ENCODE results near the gene SEMA4B. TPM values are rescaled to one million over a fixed set of nuclear protein-coding genes. Genes with fewer than 3 reads are reported as not detected.
A peak's percentile ranks its signal among the peaks of the same experiment; 100 is the strongest.

The SEMA4B gene
- total and polyA plus RNA-seq, 2 of the 8 experiments (the other 6 are each of a cell fraction or from before 2014, with no cell fraction given): 42.7 to 43.0 TPM

DNA sequence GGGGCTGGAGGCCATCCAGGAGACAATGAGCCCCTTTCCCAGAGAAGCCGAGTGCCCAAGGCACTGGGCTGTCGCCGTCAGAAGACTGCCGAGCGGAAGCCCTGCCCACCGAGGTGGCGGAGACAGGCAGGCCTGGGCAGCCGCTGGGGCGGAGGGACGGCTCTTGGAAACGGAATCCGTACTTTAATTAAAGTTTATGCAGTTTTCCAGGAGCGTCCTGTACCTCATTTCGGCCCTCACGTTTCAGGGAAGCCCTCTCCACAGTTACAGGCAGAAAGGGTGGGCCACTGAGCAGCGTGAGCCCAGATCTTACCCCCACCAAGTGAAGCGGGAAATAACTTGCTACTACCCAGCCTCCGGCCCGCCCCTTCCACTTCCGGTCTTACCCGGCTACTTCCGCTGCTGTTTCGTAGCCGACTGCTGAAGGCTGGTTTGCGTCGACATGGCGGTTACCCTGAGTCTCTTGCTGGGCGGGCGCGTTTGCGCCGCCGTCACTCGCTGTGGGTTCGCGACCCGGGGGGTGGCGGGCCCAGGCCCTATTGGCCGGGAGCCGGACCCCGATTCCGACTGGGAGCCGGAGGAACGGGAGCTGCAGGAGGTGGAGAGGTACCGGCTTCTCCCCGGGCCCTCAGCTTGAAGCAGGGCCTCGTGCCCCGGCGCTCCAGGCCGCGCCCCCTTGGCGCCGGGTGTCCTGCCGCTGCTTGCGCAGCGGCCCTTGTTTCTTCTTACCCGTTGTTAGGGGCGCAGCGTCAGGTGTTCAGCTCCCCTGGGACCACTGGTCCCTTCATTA, 64.3 kb downstream of the SEMA4B start, which contains the start of gene NGRN (continued):
- TF ChIP-seq, protein P1, sequence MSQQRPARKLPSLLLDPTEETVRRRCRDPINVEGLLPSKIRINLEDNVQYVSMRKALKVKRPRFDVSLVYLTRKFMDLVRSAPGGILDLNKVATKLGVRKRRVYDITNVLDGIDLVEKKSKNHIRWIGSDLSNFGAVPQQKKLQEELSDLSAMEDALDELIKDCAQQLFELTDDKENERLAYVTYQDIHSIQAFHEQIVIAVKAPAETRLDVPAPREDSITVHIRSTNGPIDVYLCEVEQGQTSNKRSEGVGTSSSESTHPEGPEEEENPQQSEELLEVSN (IDR thresholded peaks at IDR 0.05): peak; percentile 68; the same call in 1 of the 2 replicates
- peak; percentile 93 for TF ChIP-seq TAF1 (IDR thresholded peaks at IDR 0.05; ENCODE audit: low read depth, low read length)
- no peak for TF ChIP-seq CEBPB (IDR thresholded peaks at IDR 0.05; ENCODE audit: low read depth, low read length)
- TF ChIP-seq, protein P2, sequence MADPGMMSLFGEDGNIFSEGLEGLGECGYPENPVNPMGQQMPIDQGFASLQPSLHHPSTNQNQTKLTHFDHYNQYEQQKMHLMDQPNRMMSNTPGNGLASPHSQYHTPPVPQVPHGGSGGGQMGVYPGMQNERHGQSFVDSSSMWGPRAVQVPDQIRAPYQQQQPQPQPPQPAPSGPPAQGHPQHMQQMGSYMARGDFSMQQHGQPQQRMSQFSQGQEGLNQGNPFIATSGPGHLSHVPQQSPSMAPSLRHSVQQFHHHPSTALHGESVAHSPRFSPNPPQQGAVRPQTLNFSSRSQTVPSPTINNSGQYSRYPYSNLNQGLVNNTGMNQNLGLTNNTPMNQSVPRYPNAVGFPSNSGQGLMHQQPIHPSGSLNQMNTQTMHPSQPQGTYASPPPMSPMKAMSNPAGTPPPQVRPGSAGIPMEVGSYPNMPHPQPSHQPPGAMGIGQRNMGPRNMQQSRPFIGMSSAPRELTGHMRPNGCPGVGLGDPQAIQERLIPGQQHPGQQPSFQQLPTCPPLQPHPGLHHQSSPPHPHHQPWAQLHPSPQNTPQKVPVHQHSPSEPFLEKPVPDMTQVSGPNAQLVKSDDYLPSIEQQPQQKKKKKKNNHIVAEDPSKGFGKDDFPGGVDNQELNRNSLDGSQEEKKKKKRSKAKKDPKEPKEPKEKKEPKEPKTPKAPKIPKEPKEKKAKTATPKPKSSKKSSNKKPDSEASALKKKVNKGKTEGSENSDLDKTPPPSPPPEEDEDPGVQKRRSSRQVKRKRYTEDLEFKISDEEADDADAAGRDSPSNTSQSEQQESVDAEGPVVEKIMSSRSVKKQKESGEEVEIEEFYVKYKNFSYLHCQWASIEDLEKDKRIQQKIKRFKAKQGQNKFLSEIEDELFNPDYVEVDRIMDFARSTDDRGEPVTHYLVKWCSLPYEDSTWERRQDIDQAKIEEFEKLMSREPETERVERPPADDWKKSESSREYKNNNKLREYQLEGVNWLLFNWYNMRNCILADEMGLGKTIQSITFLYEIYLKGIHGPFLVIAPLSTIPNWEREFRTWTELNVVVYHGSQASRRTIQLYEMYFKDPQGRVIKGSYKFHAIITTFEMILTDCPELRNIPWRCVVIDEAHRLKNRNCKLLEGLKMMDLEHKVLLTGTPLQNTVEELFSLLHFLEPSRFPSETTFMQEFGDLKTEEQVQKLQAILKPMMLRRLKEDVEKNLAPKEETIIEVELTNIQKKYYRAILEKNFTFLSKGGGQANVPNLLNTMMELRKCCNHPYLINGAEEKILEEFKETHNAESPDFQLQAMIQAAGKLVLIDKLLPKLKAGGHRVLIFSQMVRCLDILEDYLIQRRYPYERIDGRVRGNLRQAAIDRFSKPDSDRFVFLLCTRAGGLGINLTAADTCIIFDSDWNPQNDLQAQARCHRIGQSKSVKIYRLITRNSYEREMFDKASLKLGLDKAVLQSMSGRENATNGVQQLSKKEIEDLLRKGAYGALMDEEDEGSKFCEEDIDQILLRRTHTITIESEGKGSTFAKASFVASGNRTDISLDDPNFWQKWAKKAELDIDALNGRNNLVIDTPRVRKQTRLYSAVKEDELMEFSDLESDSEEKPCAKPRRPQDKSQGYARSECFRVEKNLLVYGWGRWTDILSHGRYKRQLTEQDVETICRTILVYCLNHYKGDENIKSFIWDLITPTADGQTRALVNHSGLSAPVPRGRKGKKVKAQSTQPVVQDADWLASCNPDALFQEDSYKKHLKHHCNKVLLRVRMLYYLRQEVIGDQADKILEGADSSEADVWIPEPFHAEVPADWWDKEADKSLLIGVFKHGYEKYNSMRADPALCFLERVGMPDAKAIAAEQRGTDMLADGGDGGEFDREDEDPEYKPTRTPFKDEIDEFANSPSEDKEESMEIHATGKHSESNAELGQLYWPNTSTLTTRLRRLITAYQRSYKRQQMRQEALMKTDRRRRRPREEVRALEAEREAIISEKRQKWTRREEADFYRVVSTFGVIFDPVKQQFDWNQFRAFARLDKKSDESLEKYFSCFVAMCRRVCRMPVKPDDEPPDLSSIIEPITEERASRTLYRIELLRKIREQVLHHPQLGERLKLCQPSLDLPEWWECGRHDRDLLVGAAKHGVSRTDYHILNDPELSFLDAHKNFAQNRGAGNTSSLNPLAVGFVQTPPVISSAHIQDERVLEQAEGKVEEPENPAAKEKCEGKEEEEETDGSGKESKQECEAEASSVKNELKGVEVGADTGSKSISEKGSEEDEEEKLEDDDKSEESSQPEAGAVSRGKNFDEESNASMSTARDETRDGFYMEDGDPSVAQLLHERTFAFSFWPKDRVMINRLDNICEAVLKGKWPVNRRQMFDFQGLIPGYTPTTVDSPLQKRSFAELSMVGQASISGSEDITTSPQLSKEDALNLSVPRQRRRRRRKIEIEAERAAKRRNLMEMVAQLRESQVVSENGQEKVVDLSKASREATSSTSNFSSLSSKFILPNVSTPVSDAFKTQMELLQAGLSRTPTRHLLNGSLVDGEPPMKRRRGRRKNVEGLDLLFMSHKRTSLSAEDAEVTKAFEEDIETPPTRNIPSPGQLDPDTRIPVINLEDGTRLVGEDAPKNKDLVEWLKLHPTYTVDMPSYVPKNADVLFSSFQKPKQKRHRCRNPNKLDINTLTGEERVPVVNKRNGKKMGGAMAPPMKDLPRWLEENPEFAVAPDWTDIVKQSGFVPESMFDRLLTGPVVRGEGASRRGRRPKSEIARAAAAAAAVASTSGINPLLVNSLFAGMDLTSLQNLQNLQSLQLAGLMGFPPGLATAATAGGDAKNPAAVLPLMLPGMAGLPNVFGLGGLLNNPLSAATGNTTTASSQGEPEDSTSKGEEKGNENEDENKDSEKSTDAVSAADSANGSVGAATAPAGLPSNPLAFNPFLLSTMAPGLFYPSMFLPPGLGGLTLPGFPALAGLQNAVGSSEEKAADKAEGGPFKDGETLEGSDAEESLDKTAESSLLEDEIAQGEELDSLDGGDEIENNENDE (IDR thresholded peaks at IDR 0.05; ENCODE audit: insufficient replicate concordance, low read length): no peak
- no peak for TF ChIP-seq SAP30 (IDR thresholded peaks at IDR 0.05; ENCODE audit: insufficient read depth, insufficient replicate concordance, low read length)
- TF ChIP-seq GTF2F1 (IDR thresholded peaks at IDR 0.05; ENCODE audit: borderline replicate concordance, low read depth, low read length): peak; percentile 75; the same call in 1 of the 2 replicates
- TF ChIP-seq KDM1A (IDR thresholded peaks at IDR 0.05; ENCODE audit: borderline replicate concordance, low read length): no peak
- TF ChIP-seq SP1 (IDR thresholded peaks at IDR 0.05; ENCODE audit: low read depth, low read length): no peak
- TF ChIP-seq CBX8 (IDR thresholded peaks at IDR 0.05; ENCODE audit: borderline replicate concordance, low read depth, low read length): no peak
